HG02852 (cell line): ENCODE data around the gene ACOT7.

Experiments
- ATAC-seq: cut with Tn5 transposase; IDR thresholded peaks from one replicate; pipeline ENCODE4 v1.9.1; 2021; ENCODE audit warnings: mild to moderate bottlenecking, moderate library complexity; ENCODE audit not compliant: unreplicated experiment

Gene ACOT7

GRCh38 chr1:6424619-6425593 is 31.3 kb upstream of the ACOT7 start, which contains the start of gene ESPN:
ESPN (plus strand) TSS chr1:6424776; CDS start chr1:6424956, 180 bp downstream.
- ATAC-seq = no peak

GRCh38 chr1:6424000-6424565 is 30.5 kb upstream of the ACOT7 start:
- ATAC-seq = no peak

- ATAC-seq = no peak
Observed at GRCh38 chr1:6423321-6423999, 29.9 kb upstream of the ACOT7 start.

- no peak for ATAC-seq
Observed at GRCh38 chr1:6421266-6421665, 27.7 kb upstream of the ACOT7 start.

GRCh38 chr1:6420454-6421042 is 27.0 kb upstream of the ACOT7 start:
- ATAC-seq = no peak

GRCh38 chr1:6419804-6420453 is 26.4 kb upstream of the ACOT7 start, which contains the start of gene HES2:
HES2 (minus strand) TSS chr1:6419919; CDS start chr1:6419820, 99 bp downstream.
- no peak for ATAC-seq

GRCh38 chr1:6419397-6419803 is 25.8 kb upstream of the ACOT7 start:
- no peak for ATAC-seq

- ATAC-seq = no peak
Observed at GRCh38 chr1:6418668-6419396, 25.3 kb upstream of the ACOT7 start.

GRCh38 chr1:6417961-6418667 is 24.5 kb upstream of the ACOT7 start:
- no peak for ATAC-seq

- no peak for ATAC-seq
Observed at GRCh38 chr1:6416906-6417305, 23.3 kb upstream of the ACOT7 start.

GRCh38 chr1:6416295-6416656 is 22.7 kb upstream of the ACOT7 start:
- ATAC-seq = no peak

GRCh38 chr1:6414881-6415626 is 21.5 kb upstream of the ACOT7 start:
- no peak for ATAC-seq

- peak; percentile 77 for ATAC-seq
Observed at GRCh38 chr1:6414443-6414844, 20.9 kb upstream of the ACOT7 start.

- no peak for ATAC-seq
Observed at GRCh38 chr1:6412896-6413295, 19.3 kb upstream of the ACOT7 start.

GRCh38 chr1:6410248-6410893 is 16.8 kb upstream of the ACOT7 start:
- ATAC-seq = no peak

GRCh38 chr1:6409733-6410132 is 16.2 kb upstream of the ACOT7 start:
- no peak for ATAC-seq

- ATAC-seq = no peak
Observed at GRCh38 chr1:6409053-6409452, 15.5 kb upstream of the ACOT7 start.

- no peak for ATAC-seq
Observed at GRCh38 chr1:6408023-6408422, 14.5 kb upstream of the ACOT7 start.
